Epithelial cell of prostate (primary cell): ENCODE results near the gene PEX14.
"Not testable (repeated sequence)": the region's sequence is repeated elsewhere in the genome, so short reads cannot be mapped to it uniquely, and the experiment has no call there.

Experiments used
- DNase-seq: peaks from one replicate; pipeline ENCODE4 v3.0.0-alpha.2; 2011; ENCODE audit warnings: low read depth, low spot score
- H3K27ac ChIP-seq: fragments of 450-650 bp; 2 replicates; pipeline ENCODE4 v1.5.1; 2017; ENCODE audit warnings: mild to moderate bottlenecking

PEX14 gene

GRCh38 chr1:10450156-10450814 is 24.5 kb upstream of the PEX14 start:
- DNase-seq = no peak
- H3K27ac ChIP-seq = no peak overlapping the region

- DNase-seq = no peak
- no peak overlapping the region for H3K27ac ChIP-seq
Measured at GRCh38 chr1:10450836-10451235, 23.9 kb upstream of the PEX14 start.

- no peak overlapping the region for H3K27ac ChIP-seq
Measured at GRCh38 chr1:10451287-10451686, 23.5 kb upstream of the PEX14 start.

GRCh38 chr1:10456048-10456447 is 18.7 kb upstream of the PEX14 start:
- no peak for DNase-seq
- H3K27ac ChIP-seq = peak overlapping the region; percentile 52

More at GRCh38 chr1:10451287-10451686, 23.5 kb upstream of the PEX14 start:
- no peak for DNase-seq

DNA sequence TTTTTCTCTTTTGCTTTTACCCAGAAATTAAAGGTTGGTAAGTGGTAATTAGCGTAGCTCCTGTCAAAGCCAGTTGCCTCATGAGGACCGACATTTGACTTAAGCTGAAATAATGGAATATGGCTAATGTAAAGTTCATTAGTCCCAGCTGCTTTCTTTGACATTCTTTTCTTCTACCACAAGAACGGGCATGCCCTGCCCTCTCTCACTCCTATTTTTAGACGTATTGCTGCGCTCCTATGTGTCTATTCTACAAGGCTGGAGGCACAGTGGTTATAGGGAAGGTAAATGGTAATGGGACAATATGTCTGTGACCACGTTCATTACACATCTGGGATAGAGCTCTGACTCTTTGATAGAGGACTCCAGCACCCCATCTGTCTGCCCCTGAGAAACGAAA is 18.1 kb upstream of the PEX14 start:
- no peak for DNase-seq
- peak overlapping the region; percentile 52 for H3K27ac ChIP-seq

DNA sequence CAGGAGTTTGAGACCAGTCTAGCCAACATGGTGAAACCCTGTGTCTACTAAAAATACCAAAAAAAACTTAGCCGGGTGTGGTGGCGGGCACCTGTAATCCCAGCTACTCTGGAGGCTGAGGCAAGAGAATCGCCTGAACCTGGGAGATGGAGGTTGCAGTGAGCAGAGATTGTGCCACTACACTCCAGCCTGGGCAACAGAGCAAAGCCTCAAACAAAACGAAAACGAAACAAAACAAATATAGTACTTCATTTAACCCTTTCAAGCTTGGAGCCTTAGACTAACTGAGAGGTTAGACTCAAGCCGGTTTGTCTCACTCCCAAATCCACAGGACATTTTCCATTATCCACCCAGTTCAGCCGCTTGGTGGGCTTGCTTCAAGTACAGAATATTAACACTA is 17.3 kb upstream of the PEX14 start:
- not testable (repeated sequence) for DNase-seq
- peak overlapping the region; percentile 52 for H3K27ac ChIP-seq

DNA sequence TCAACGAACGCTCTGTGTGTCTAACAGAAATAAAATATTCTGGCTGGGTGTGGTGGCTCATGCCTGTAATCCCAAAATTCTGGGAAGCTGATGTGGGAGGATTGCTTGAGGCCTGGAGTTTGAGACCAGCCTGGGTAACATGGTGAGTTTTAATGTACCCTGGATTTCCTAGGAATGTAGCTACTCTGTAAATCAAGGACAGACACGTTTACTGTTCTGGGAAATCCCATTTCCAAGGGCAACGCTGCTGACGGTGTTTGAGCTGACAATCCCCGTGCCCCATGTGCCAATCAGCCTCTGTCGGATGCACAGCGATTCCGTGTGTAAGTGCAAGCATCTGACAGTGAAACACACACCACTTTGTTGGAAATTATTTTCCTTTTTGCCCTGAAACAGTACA is 16.9 kb upstream of the PEX14 start:
- H3K27ac ChIP-seq = peak overlapping the region; percentile 52

GRCh38 chr1:10459184-10459583 is 15.6 kb upstream of the PEX14 start:
- DNase-seq = peak; percentile 61
- peak overlapping the region; percentile 52 for H3K27ac ChIP-seq

More for the DNA sequence above, 16.9 kb upstream of the PEX14 start:
- DNase-seq = no peak

DNA sequence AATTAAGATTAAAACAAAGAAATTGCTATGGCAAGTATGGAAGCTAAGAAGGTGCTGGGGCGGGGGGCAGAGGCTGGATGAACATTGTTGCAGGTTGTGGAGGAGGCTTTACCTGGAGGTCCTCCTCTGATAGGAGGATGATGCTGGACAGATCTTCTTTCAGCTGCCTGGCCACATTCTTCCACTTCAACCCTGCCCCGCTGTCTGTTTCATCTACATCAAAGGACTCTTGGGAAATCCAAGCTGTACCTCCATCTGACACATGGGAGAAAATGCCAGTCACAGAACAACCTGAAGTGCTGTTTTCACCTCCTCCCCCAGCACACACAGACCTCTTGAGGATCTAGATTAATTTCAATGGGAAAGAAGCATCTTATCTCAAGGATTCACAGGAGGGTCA is 7.7 kb upstream of the PEX14 start:
- no peak for DNase-seq
- no peak overlapping the region for H3K27ac ChIP-seq

- no peak for DNase-seq
Measured at GRCh38 chr1:10470043-10470442, 4.7 kb upstream of the PEX14 start.

DNA sequence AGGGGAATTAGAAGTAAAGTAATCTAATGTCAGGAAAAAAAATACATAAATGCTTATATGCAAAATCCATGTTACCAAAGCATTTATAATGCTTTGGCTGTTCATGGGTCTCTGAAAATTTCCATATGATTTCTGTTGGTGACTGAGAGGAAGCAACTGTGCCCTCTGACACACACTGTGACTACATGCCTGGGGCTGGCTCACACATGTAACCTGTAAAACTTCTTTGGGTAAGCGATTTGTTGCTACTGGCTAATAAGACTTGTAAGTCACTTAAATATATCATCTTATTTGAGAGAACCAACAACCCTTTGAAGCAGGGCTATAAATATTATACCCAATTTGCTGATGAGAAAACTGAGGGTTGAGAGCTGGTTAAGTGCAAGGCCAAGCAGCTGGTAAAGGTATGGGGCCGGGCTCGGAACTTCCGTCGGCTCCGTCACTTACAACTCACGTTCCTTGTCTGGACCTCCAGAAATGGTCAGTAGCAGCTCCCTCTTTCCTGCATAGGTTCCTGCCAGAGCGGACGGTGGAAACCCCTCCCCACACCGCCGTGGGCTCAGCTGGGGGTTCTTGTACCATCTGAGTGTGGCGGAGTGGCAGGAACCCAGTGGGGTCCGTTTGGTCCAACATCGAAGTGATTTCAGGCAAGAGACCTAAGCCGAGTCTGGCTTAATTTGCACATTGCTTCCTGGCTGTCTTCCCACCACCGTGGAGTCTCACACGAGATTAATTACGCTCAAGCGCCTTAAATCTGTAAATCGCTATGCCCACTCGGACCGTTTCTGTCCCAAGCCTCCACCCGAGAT is 3.1 kb upstream of the PEX14 start:
- peak overlapping the region; percentile 54 for H3K27ac ChIP-seq
- DNase-seq = no peak

More at GRCh38 chr1:10470043-10470442, 4.7 kb upstream of the PEX14 start:
- H3K27ac ChIP-seq = no peak overlapping the region

GRCh38 chr1:10472220-10473144 is 2.3 kb upstream of the PEX14 start, which contains the start of gene DFFA:
Gene DFFA, minus strand, starts transcription at chr1:10472529. Its CDS starts 71 bp downstream, at chr1:10472458.
- peak; percentile 69 for DNase-seq
- peak within 1 kb of the TSS; percentile 54 for H3K27ac ChIP-seq

GRCh38 chr1:10473145-10473765 is 1.5 kb upstream of the PEX14 start:
- no peak for DNase-seq
- no peak overlapping the region for H3K27ac ChIP-seq

- not testable (repeated sequence) for DNase-seq, H3K27ac ChIP-seq
Measured at GRCh38 chr1:10474309-10474612, 489 bp upstream of the PEX14 start.

- peak overlapping the region; percentile 61 for H3K27ac ChIP-seq
- no peak for DNase-seq
Measured at GRCh38 chr1:10475510-10475909, 760 bp downstream of the PEX14 start.

GRCh38 chr1:10479296-10479695 is 4.5 kb downstream of the PEX14 start:
- H3K27ac ChIP-seq = peak overlapping the region; percentile 27
- no peak for DNase-seq

- no peak overlapping the region for H3K27ac ChIP-seq
- no peak for DNase-seq
Measured at GRCh38 chr1:10480614-10481013, 5.9 kb downstream of the PEX14 start.

- no peak overlapping the region for H3K27ac ChIP-seq
- DNase-seq = no peak
Measured at GRCh38 chr1:10484521-10484920, 9.8 kb downstream of the PEX14 start.

- no peak overlapping the region for H3K27ac ChIP-seq
- DNase-seq = no peak
Measured at GRCh38 chr1:10489291-10490055, 14.7 kb downstream of the PEX14 start.
